ENCODE results near the gene PPARA.

DNA sequence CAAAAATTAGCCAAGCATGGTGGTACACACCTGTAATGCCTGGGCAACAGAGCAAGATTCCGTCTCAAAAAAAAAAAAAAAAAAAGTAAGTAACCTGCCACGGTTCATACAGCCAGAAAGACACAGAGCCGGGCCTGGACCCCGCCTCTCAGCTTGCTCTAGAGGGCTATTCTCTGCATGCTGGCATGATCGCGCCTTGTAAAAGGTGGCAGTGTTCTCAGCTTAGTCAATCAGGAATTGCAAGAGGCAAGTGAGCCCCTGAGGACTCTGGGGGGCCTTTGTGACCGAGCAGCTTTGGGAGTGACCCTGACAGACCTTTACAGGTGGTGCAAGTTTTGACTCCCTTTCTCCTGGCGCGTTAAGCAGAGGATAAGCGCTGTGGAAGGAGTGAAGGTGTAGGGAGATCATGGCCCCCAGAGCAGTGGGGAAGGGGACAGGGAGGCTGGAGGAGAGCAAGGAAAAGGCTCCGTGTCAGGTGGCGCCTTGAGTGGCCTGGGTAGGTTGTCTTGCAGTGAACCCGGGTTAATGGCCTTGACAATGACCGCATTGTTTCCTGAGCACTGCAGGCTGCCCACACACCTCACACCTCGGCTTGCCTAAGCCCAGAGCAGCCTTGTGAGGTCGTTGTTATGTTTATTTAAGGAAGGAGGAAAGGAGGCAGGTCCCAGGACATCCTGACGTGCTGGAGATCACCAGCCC, 50.9 kb downstream of the PPARA start:
- TF ChIP-seq CTCF (conservative IDR thresholded peaks at IDR 0.05; ENCODE audit: low read depth, low read length) (no peak), BHLHE40 (IDR thresholded peaks at IDR 0.05; ENCODE audit: low read depth, low read length) (no peak), MXI1 (IDR thresholded peaks at IDR 0.05; ENCODE audit: borderline replicate concordance, low read depth, low read length) (no peak), POLR2A (IDR thresholded peaks at IDR 0.05; ENCODE audit: low read depth, low read length) (no peak), RCOR1 (IDR thresholded peaks at IDR 0.05; ENCODE audit: insufficient replicate concordance, low read length) (no peak), USF2 (IDR thresholded peaks at IDR 0.05; ENCODE audit: low read depth, low read length) (no peak), RAD21 (IDR thresholded peaks at IDR 0.05; ENCODE audit: low read length) (no peak)

Measured in IMR-90 (cell line).